Fibroblast of skin of left biceps (primary cell): ENCODE measurements around the gene NANOS3.
"Not testable (repeated sequence)": the region's sequence is repeated elsewhere in the genome, so short reads cannot be mapped to it uniquely, and the experiment has no call there.

Experiments used
- DNase-seq, 2 experiments: peaks; one replicate each; pipeline ENCODE4 v3.0.0-alpha.2; 2013; ENCODE audit warnings: low read depth in 2 of 2

NANOS3 gene

DNA sequence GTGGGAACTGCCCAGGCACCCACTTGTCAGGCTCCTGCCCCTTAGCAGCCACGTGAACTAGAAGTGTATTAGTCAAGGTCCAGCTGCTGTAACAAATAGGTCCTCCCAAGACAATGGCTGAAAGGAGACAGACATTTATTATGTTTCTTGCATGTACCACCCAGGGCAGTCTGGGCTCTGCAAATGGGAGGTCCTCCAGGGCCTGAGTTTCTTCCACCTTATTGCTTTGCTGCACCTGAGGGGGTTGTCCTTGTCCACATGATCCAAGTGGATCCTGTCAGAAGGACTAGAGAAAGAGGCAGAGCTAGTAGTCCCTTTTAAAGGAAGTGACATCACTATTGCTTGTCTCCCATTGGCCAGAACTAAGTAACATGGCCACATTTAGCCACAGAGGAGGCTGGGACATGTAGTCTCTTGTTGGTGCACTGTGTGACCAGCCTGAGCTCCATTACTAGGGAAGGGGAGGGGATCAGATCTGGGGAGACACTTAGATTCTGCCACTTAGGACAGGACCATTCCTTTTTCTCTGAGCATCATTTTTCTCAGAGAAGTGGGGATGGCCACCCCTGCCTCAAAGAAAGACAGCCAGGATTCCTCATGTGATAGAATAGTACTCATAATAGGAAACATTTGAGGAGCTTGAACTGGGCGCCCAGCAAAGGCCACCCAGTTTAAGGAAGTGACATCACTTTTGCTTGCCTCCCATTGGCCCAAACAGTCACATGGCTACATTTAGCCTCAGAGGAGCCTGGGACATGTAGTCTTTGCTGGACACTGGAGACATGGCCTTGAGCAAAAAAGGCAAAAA lies 44.2 kb downstream of the NANOS3 start:
- DNase-seq = no peak

DNA sequence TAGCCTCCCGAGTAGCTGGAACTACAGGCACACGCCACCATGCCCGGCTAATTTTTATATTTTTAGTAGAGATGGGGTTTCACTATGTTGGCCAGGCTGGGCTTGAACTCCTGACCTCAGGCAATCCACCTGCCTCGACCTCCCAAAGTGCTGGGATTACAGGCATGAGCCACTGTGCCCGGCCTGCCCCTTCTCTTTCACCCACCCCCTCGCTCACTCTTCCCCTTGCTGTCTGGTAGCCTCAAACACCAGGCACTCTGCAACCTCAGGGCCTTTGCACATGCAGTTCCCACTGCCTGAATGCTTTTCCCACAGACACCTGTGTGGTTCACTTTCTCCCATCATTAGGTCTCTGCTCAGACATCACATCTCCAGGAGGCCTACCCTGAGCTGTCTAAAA lies 45.2 kb downstream of the NANOS3 start:
- not testable (repeated sequence) for DNase-seq

DNA sequence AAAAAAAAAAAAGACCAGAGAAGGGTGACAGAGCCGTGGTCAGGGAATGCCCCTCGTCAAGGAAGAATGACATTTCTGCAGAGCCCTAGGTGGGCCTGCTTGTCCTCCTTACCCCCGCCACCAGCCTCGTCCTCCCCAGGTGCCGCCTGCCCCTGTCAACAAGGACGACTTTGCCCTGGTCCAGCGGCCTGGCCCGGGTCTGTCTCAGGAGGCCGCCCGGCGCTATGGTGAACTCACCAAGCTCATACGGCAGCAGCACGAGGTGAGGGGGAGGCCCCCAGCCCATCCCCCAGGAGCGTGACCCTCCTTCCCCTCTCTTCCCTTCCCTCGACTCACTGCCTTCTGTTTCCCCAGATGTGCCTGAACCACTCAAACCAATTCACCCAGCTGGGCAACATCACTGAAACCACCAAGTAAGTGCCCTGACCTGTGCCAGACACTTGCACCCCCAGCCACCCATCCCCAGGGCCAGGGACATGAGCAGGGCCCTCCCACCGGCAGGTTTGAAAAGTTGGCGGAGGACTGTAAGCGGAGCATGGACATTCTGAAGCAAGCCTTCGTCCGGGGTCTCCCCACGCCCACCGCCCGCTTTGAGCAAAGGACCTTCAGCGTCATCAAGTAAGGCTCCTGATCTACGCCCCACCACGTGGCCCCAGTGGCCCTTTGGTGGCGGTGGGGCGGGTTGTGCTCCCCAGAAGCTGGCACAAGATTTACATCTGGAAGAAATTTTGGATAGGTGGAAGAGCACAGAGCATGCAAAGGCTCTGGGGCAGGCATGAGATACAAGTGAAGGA lies 46.5 kb downstream of the NANOS3 start:
- no peak for DNase-seq

DNA sequence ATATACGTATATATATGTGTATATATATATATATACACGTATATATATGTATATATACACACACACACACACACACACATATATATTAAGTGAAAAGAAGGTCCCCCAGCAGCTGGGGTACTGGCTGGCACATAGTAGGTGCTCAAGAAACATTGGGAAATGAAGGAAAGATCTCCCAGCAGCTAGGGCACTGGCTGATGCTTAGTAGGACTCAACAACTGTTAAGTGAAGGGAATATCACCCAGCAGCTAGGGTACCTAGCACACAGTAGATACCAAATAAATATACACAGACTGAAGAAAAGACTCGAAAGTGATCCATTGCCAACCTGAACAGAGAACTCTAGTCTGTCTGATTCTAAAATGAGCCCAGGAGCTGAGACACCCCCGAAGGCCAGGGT lies 49.1 kb downstream of the NANOS3 start:
- no peak for DNase-seq

DNA sequence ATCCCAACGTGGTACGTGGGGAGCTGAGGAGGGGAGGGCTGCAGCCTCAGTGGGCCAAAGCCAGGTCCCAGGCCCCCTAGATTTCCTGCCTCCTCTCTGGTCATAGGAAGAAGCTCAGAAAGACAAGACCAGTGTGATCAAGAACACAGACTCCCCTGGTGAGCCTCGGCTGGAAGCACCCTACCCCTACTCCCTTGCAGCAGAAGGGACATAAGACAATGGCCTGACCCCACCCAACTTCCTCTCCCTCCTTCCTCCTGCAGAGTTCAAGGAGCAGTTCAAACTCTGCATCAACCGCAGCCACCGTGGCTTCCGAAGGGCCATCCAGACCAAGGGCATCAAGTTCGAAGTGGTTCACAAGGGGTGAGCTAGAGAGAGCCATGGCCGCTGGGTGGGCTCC lies 49.8 kb downstream of the NANOS3 start:
- no peak for DNase-seq

DNA sequence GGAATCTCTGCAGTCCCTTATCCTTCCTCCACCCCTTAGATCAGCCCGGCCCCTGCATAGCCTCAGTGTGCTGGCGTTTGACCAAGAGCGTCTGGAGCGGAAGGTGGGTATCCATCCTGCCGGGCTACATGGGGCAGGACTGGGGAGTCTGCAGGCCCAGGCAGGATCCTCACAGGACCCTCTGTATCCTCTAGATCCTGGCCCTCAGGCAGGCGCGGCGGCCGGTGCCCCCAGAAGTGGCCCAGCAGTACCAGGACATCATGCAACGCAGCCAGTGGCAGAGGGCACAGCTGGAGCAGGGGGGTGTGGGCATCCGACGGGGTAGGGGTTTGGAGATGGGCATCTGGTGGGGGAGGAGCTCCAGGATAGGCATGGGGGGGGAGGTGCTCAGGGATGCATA lies 52.4 kb downstream of the NANOS3 start:
- no peak for DNase-seq

DNA sequence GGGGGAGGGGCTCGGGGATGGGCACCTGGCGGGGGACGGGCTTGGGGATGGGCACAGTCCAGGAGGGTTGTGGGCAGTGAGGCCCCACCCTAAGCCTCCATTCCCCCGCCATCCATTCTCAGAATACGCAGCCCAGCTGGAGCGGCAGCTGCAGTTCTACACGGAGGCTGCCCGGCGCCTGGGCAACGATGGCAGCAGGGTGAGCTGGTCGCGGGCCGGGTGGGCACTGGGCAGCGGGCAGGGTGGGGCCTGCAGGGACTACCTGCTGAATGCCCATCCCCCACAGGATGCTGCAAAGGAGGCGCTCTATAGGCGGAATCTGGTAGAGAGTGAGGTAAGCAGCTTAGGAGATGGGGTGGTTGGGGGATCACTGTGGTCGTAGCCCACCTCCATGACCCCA lies 53.0 kb downstream of the NANOS3 start:
- no peak for DNase-seq
